GM19043 (cell line): ENCODE results near the gene POLE4.
A peak's percentile ranks its signal among the peaks of the same experiment; 100 is the strongest.

Experiments used
- ATAC-seq: cut with Tn5 transposase; IDR thresholded peaks from one replicate; pipeline ENCODE4 v1.9.1; 2021; ENCODE audit warnings: low read depth; ENCODE audit not compliant: unreplicated experiment

The POLE4 gene

GRCh38 chr2:74958274-74959105 lies at the start of gene POLE4:
TSS of gene POLE4 (plus strand) at chr2:74958643. CDS start at chr2:74958680, 37 bp downstream.
- peak; percentile 85 for ATAC-seq

- ATAC-seq, result no peak
These were observed 49.5 kb upstream of the POLE4 start for GRCh38 chr2:74908748-74909444.

- ATAC-seq, result no peak
These were observed 48.2 kb upstream of the POLE4 start for GRCh38 chr2:74910245-74910644.

GRCh38 chr2:74911061-74911460 lies 47.4 kb upstream of the POLE4 start:
- no peak for ATAC-seq

GRCh38 chr2:74915743-74916142 lies 42.7 kb upstream of the POLE4 start:
- peak; percentile 58 for ATAC-seq

- no peak for ATAC-seq
These were observed 42.0 kb upstream of the POLE4 start for GRCh38 chr2:74916394-74916793.

- no peak for ATAC-seq
These were observed 40.5 kb upstream of the POLE4 start for GRCh38 chr2:74917702-74918619.

GRCh38 chr2:74919827-74920226 lies 38.6 kb upstream of the POLE4 start:
- no peak for ATAC-seq

- ATAC-seq, result no peak
These were observed 37.2 kb upstream of the POLE4 start for GRCh38 chr2:74921236-74921736.

GRCh38 chr2:74922592-74923227 lies 35.7 kb upstream of the POLE4 start:
- ATAC-seq, result no peak

GRCh38 chr2:74924463-74925265 lies 33.8 kb upstream of the POLE4 start:
- ATAC-seq, result no peak

GRCh38 chr2:74925361-74925786 lies 33.1 kb upstream of the POLE4 start:
- ATAC-seq, result no peak

- ATAC-seq, result no peak
These were observed 30.8 kb upstream of the POLE4 start for GRCh38 chr2:74927621-74928020.

- no peak for ATAC-seq
These were observed 27.5 kb upstream of the POLE4 start for GRCh38 chr2:74930811-74931486.

- ATAC-seq, result no peak
These were observed 26.5 kb upstream of the POLE4 start for GRCh38 chr2:74931940-74932339.

- ATAC-seq, result no peak
These were observed 22.5 kb upstream of the POLE4 start for GRCh38 chr2:74935975-74936391.

GRCh38 chr2:74937221-74937880 lies 21.1 kb upstream of the POLE4 start:
- no peak for ATAC-seq

- ATAC-seq, result no peak
These were observed 20.2 kb upstream of the POLE4 start for GRCh38 chr2:74938264-74938663.
